MM.1S (cell line): ENCODE data around the gene MRAP2.

Source experiments
- EZH2 ChIP-seq: fragments of 300-600 bp; sonication (generic); optimal IDR thresholded peaks from 2 replicates; pipeline ENCODE3; 2017; ENCODE audit warnings: low read depth, mild to moderate bottlenecking, antibody characterized with exemption, low read length, mixed read lengths
- TF ChIP-seq, protein P1 (sequence below): fragments of 300-600 bp; sonication (generic); IDR thresholded peaks from 2 replicates; pipeline ENCODE4 v1.5.1; 2016; ENCODE audit warnings: antibody characterized with exemption, low read length, mixed read lengths

DNA sequence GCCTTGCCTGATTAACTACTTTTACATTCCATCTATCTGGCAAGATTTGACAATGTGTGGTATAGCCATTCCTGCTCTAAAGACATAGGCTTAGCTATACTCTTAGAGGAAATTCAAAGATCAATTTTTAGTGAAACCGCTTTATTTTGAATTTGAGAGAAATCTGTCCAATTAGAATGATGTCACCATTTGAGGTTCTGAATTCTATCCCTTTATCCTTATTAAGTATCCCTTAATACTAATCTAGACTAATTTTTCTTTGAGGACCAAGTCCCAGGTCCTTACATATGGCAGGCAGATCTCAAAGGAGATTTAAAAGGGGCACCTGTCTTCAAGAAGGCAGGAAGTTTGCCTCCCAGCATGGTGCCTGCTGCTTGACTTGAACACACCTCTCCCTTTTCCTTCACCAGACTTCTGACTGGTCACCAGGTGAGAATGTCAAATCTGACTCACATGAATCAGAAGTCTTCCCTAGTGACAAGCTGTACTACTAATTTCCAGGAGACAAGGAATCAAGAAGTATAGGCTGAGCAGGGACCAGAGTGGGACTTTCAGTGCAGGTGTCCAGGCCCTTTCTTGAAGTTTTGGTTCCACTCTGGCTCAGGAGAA, 15.0 kb upstream of the MRAP2 start:
- TF ChIP-seq, protein P1, sequence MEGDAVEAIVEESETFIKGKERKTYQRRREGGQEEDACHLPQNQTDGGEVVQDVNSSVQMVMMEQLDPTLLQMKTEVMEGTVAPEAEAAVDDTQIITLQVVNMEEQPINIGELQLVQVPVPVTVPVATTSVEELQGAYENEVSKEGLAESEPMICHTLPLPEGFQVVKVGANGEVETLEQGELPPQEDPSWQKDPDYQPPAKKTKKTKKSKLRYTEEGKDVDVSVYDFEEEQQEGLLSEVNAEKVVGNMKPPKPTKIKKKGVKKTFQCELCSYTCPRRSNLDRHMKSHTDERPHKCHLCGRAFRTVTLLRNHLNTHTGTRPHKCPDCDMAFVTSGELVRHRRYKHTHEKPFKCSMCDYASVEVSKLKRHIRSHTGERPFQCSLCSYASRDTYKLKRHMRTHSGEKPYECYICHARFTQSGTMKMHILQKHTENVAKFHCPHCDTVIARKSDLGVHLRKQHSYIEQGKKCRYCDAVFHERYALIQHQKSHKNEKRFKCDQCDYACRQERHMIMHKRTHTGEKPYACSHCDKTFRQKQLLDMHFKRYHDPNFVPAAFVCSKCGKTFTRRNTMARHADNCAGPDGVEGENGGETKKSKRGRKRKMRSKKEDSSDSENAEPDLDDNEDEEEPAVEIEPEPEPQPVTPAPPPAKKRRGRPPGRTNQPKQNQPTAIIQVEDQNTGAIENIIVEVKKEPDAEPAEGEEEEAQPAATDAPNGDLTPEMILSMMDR: no peak
- TF ChIP-seq EZH2: no peak
